GM13976 (cell line): ENCODE results near the gene MCAT.

Source experiments
- DNase-seq: peaks from one replicate; pipeline ENCODE4 v3.0.0; 2012; ENCODE audit warnings: low spot score
- CTCF ChIP-seq: IDR thresholded peaks from 2 replicates; pipeline ENCODE4 v1.5.1; 2012; ENCODE audit warnings: borderline replicate concordance, mild to moderate bottlenecking; ENCODE audit not compliant: insufficient read depth; ENCODE audit errors: extremely low read depth, missing control alignments, control extremely low read depth
- in situ Hi-C: fragments of 300-500 bp; cut with MboI; formaldehyde crosslinking; loops from one replicate; pipeline ENCODE4 v1.12.0; 2022; ENCODE audit warnings: low sequenced_read_pairs, mixed read lengths, inconsistent platforms; ENCODE audit not compliant: unreplicated experiment

The MCAT gene

GRCh38 chr22:43162412-43163150 is 19.4 kb upstream of the MCAT start:
- no peak for TF ChIP-seq CTCF
- in situ Hi-C loops = no loop called here
- no peak for DNase-seq

- TF ChIP-seq CTCF = no peak
- in situ Hi-C loops = no loop called here
- DNase-seq = no peak
Observed at GRCh38 chr22:43160497-43161126, 17.4 kb upstream of the MCAT start.

GRCh38 chr22:43159484-43160178 is 16.4 kb upstream of the MCAT start:
- in situ Hi-C loops = no loop called here
- TF ChIP-seq CTCF = no peak
- DNase-seq = no peak

GRCh38 chr22:43158778-43159483 is 15.7 kb upstream of the MCAT start:
- no peak for DNase-seq
- TF ChIP-seq CTCF = no peak
- in situ Hi-C loops = no loop called here

- no peak for TF ChIP-seq CTCF
- in situ Hi-C loops = no loop called here
Observed at GRCh38 chr22:43157874-43158546, 14.8 kb upstream of the MCAT start.

GRCh38 chr22:43156413-43156812 is 13.2 kb upstream of the MCAT start:
- no peak for TF ChIP-seq CTCF
- DNase-seq = no peak
- in situ Hi-C loops = no loop called here

More at GRCh38 chr22:43157874-43158546, 14.8 kb upstream of the MCAT start:
- DNase-seq = no peak
